HFF-Myc (cell line): ENCODE results near the gene DUSP9.
"Not testable (repeated sequence)": the region's sequence is repeated elsewhere in the genome, so short reads cannot be mapped to it uniquely, and the experiment has no call there.

ENCODE experiments used
- DNase-seq: peaks from one replicate; pipeline ENCODE4 v3.0.0-alpha.2; 2011; ENCODE audit warnings: low read depth; ENCODE audit errors: extremely low read depth
- H3K4me3 ChIP-seq: replicated peaks from 2 replicates; pipeline ENCODE4 v1.5.1; 2011; ENCODE audit warnings: low read depth, mild to moderate bottlenecking, control low read depth, low read length
- CTCF ChIP-seq: IDR thresholded peaks from 2 replicates; pipeline ENCODE4 v1.5.1; 2012; ENCODE audit warnings: mild to moderate bottlenecking, low read depth, low read length, control low read depth; ENCODE audit errors: missing control alignments

DUSP9 gene

GRCh38 chrX:153689654-153690465 is 42.9 kb downstream of the DUSP9 start:
- no peak for DNase-seq
- peak; percentile 16 for TF ChIP-seq CTCF
- peak overlapping the region; percentile 49 for H3K4me3 ChIP-seq

- TF ChIP-seq CTCF: no peak
- peak overlapping the region; percentile 49 for H3K4me3 ChIP-seq
- DNase-seq: no peak
These were observed 43.5 kb downstream of the DUSP9 start for GRCh38 chrX:153690466-153690865.

- not testable (repeated sequence) for DNase-seq, H3K4me3 ChIP-seq
These were observed 44.2 kb downstream of the DUSP9 start for GRCh38 chrX:153691032-153691827.

GRCh38 chrX:153692003-153692402 is 45.0 kb downstream of the DUSP9 start:
- no peak overlapping the region for H3K4me3 ChIP-seq
- DNase-seq: no peak
- no peak for TF ChIP-seq CTCF

- no peak for DNase-seq
- TF ChIP-seq CTCF: no peak
- H3K4me3 ChIP-seq: no peak overlapping the region
These were observed 45.7 kb downstream of the DUSP9 start for GRCh38 chrX:153692611-153693156.

- no peak for TF ChIP-seq CTCF
- no peak for DNase-seq
- H3K4me3 ChIP-seq: no peak overlapping the region
These were observed 46.4 kb downstream of the DUSP9 start for GRCh38 chrX:153693216-153694086.

- H3K4me3 ChIP-seq, DNase-seq: not testable (repeated sequence)
These were observed 47.3 kb downstream of the DUSP9 start for GRCh38 chrX:153694256-153694655.
